Upper lobe of left lung (tissue), 4 donors: ENCODE data around the gene TRPM2.

Source experiments
- POLR2A ChIP-seq, 4 donors: fragments of 450-650 bp; IDR thresholded peaks; one replicate each; pipeline ENCODE4 v1.5.1; 2016 to 2017; ENCODE audit warnings: antibody characterized with exemption in 4 of 4, mild to moderate bottlenecking in 2 of 4
- TF ChIP-seq, protein P1 (sequence below), 6 experiments: fragments of 450-650 bp in 4 of 6; fragments of 200-600 bp in 2 of 6; sonication (generic) in 2 of 6; IDR thresholded peaks; one replicate each; pipeline ENCODE4 v1.5.1; 2016 to 2019; ENCODE audit warnings: antibody characterized with exemption in 6 of 6

- TF ChIP-seq POLR2A (IDR thresholded peaks at IDR 0.05), result no peak
- TF ChIP-seq, protein P1, sequence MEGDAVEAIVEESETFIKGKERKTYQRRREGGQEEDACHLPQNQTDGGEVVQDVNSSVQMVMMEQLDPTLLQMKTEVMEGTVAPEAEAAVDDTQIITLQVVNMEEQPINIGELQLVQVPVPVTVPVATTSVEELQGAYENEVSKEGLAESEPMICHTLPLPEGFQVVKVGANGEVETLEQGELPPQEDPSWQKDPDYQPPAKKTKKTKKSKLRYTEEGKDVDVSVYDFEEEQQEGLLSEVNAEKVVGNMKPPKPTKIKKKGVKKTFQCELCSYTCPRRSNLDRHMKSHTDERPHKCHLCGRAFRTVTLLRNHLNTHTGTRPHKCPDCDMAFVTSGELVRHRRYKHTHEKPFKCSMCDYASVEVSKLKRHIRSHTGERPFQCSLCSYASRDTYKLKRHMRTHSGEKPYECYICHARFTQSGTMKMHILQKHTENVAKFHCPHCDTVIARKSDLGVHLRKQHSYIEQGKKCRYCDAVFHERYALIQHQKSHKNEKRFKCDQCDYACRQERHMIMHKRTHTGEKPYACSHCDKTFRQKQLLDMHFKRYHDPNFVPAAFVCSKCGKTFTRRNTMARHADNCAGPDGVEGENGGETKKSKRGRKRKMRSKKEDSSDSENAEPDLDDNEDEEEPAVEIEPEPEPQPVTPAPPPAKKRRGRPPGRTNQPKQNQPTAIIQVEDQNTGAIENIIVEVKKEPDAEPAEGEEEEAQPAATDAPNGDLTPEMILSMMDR (IDR thresholded peaks at IDR 0.05), result no peak
Observed at GRCh38 chr21:44389335-44389734, 35.9 kb downstream of the TRPM2 start.
